HepG2 (cell line): ENCODE results near the gene VPS54. TPM values are rescaled to one million over a fixed set of nuclear protein-coding genes. Genes with fewer than 3 reads are reported as not detected.

ENCODE experiments used
- ATAC-seq: fragments of 200-7000 bp; cut with Tn5 transposase; 3 replicates; pipeline ENCODE4 v1.9.1; 2020; ENCODE audit warnings: mild to moderate bottlenecking, moderate library complexity
- BruUV-seq: library from RNA; stranded (reverse); fragments of 400-500 nt; replicated peaks from 2 replicates; lab custom pipeline; 2021; lab: Mats Ljungman, UMichigan
- CTCF ChIA-PET: fragments of 300-600 bp; formaldehyde crosslinking; extraction: SDS; loops from one replicate; lab custom pipeline; 2021; ENCODE audit warnings: low total read pairs, inconsistent platforms, low intra/inter-chr PET ratio; lab: Yijun Ruan, JAX
- POLR2A ChIA-PET: fragments of 350-600 bp; sonication (Branson Sonifier 250); formaldehyde crosslinking; loops from one replicate; lab custom pipeline; 2020; ENCODE audit warnings: antibody characterized with exemption, inconsistent platforms; lab: Yijun Ruan, JAX
- DNase-seq: peaks from one replicate; pipeline ENCODE4 v3.0.0-alpha.2; 2015; ENCODE audit warnings: low spot score
- FAIRE-seq: peaks from 3 replicates; lab custom pipeline; 2011; peaks lifted over from hg19 to GRCh38; lab: Jason Lieb, UNC
- H2AFZ ChIP-seq: one replicate; pipeline ENCODE4 v1.6.1; 2011; ENCODE audit warnings: low read length, inconsistent platforms
- H3K27ac ChIP-seq: fragments of 300-600 bp; 3 replicates; pipeline ENCODE4 v1.8.0; 2011; ENCODE audit warnings: mixed run types, mild to moderate bottlenecking, mixed read lengths, low read length, inconsistent platforms; ENCODE audit not compliant: insufficient read depth; ENCODE audit errors: extremely low read length
- H3K27me3 ChIP-seq, 2 experiments: fragments of 200-600 bp in 1 of 2; 2 replicates in 1 of 2; 3 replicates in 1 of 2; pipeline versions ENCODE4 v1.6.0 to v1.8.0; 2011; ENCODE audit warnings: low read length in 2 of 2, mild to moderate bottlenecking in 2 of 2, moderate library complexity in 2 of 2, inconsistent platforms in 1 of 2; ENCODE audit not compliant: insufficient read depth in 2 of 2, control insufficient read depth in 1 of 2
- H3K36me3 ChIP-seq, 2 experiments: fragments of 200-600 bp in 1 of 2; replicated peaks in 1 of 2; 2 replicates in 1 of 2; 3 replicates in 1 of 2; pipeline versions ENCODE4 v1.5.1 to v1.8.0; 2011; ENCODE audit warnings: low read length in 2 of 2, inconsistent platforms in 1 of 2; ENCODE audit not compliant: insufficient read depth in 2 of 2, control insufficient read depth in 1 of 2
- H3K4me1 ChIP-seq: 2 replicates; pipeline ENCODE4 v1.5.1; 2012; ENCODE audit warnings: low read length, inconsistent platforms; ENCODE audit not compliant: insufficient read depth
- H3K4me2 ChIP-seq: 2 replicates; pipeline ENCODE4 v1.6.0; 2011; ENCODE audit warnings: low read depth, low read length, inconsistent platforms
- H3K4me3 ChIP-seq, 3 experiments: fragments of 200-600 bp in 1 of 3; sonication (generic), shearing (Covaris generic) in 1 of 3; replicated peaks in 1 of 3; 2 replicates each; pipeline ENCODE4 v1.5.1; 2011 to 2016; ENCODE audit warnings: low read length in 3 of 3, inconsistent platforms in 2 of 3, low read depth in 2 of 3, mild to moderate bottlenecking in 2 of 3, control low read depth in 1 of 3, mixed read lengths in 1 of 3; ENCODE audit not compliant: insufficient read depth in 1 of 3
- H3K79me2 ChIP-seq: one replicate; pipeline ENCODE4 v1.6.1; 2011; ENCODE audit warnings: low read length, inconsistent platforms; ENCODE audit not compliant: insufficient read depth
- H3K9ac ChIP-seq: 2 replicates; pipeline ENCODE4 v1.6.0; 2011; ENCODE audit warnings: mild to moderate bottlenecking, low read depth, low read length, inconsistent platforms; ENCODE audit not compliant: insufficient read depth
- H3K9me3 ChIP-seq: 2 replicates; pipeline ENCODE4 v1.5.1; 2012; ENCODE audit warnings: mild to moderate bottlenecking, low read length
- H4K20me1 ChIP-seq: 2 replicates; pipeline ENCODE4 v1.6.0; 2011; ENCODE audit warnings: inconsistent platforms, mild to moderate bottlenecking, low read length, moderate library complexity; ENCODE audit not compliant: insufficient read depth
- MAFF ChIP-seq: IDR thresholded peaks from 2 replicates; pipeline ENCODE4 v1.6.1; 2011; ENCODE audit warnings: low read depth, low read length, improper control_type of control experiment
- MAFK ChIP-seq, 2 experiments: IDR thresholded peaks in 1 of 2; conservative IDR thresholded peaks in 1 of 2; 2 replicates each; pipeline ENCODE4 v1.6.1; 2011; ENCODE audit warnings: improper control_type of control experiment in 2 of 2, low read length in 2 of 2
- ZNF432 ChIP-seq: sonication (generic); formaldehyde crosslinking; IDR thresholded peaks from 2 replicates; pipeline ENCODE4 v1.5.0; 2020; ENCODE audit warnings: missing genetic modification reagents, mild to moderate bottlenecking, borderline replicate concordance
- WGBS: methylation state at CpG from one replicate; pipeline ENCODE4 v1.1.6; 2017; ENCODE audit warnings: low lambda C conversion rate; 5-methylcytosine and 5-hydroxymethylcytosine counted together
- in situ Hi-C: cut with HindIII; loops from 2 replicates; pipeline ENCODE4 v1.10.0; 2017; ENCODE audit warnings: low pct_unique_long_range_greater_than_20kb; ENCODE audit not compliant: extremely low pct_ligation_motif_present
- intact Hi-C: fragments of 100-400 bp; cut with micrococcal nuclease; formaldehyde crosslinking; loops from one replicate; pipeline ENCODE4 v1.10.0; 2022; ENCODE audit not compliant: unreplicated experiment
- polyA plus RNA-seq, 8 experiments: library from polyadenylated mRNA; depleted of rRNA in 3 of 8; stranded (reverse) in 7 of 8; unstranded in 1 of 8; fragments of >200 nt; fragmentation: Illumina TruSeq in 4 of 8; extraction: Trizol in 4 of 8; gene quantifications; 2 replicates each; pipeline versions ENCODE4 v1.2.1 to v1.2.3, GENCODE V29; 2011 to 2016; ENCODE audit warnings: low read depth in 4 of 8, missing spikeins in 1 of 8, mixed read lengths in 1 of 8; ENCODE audit not compliant: insufficient read depth in 1 of 8
- total RNA-seq, 5 experiments: library from RNA; depleted of rRNA; stranded (reverse); fragments of >200 nt; fragmentation: Illumina TruSeq; extraction: Trizol; gene quantifications; 2 replicates each; pipeline ENCODE4 v1.2.3, GENCODE V29; 2016; ENCODE audit warnings: low read depth in 1 of 5
- TF ChIP-seq, protein P1 (sequence below), 2 experiments: fragments of 450-650 bp in 1 of 2; sonication (generic) in 1 of 2; formaldehyde crosslinking in 1 of 2; IDR thresholded peaks; 2 replicates each; pipeline versions ENCODE4 v1.6.1 to v1.8.0; 2016 to 2022; ENCODE audit warnings: antibody characterized with exemption in 1 of 2, mild to moderate bottlenecking in 1 of 2, missing genetic modification reagents in 1 of 2

VPS54 gene
- total and polyA plus RNA-seq, 2 of the 13 experiments (the other 11 are each of a cell fraction or from before 2014, with no cell fraction given): 64.7 to 77.5 TPM

DNA sequence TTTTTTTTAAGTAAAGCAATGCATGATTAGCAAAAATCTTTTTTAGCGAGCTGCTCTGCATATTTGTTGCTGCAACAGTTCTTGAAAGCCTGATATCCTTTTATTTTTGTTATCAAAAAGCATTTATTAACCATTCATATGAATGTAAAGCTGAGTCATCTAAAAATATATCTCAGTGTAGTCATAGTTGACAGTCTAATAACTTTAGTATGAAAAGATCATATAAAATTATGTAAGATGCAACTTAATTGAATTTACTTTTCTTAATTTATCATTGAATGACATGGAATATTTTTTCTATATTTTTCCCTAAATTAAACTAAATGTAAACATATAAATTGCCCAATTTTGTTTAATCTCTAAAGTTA is 169.0 kb downstream of the VPS54 start:
- intact Hi-C loops: no loop called here
- POLR2A ChIA-PET: interaction anchor here (6.5 kb wide), 1 partner anchor 9 kb away, joined by 47 read pairs; the partner anchor contains the start of gene UGP2
- in situ Hi-C loops: loop anchor here (5.0 kb wide), 1 partner anchor 153 kb away; no protein-coding TSS in a partner anchor
- Histone ChIP-seq H3K4me2 (no peak overlapping the region), H3K79me2 (peaks cover 100% of the 10 kb centered on the region), H3K4me1 (peaks cover 76% of the 10 kb centered on the region), H3K27ac (no peak overlapping the region), H3K27me3 (no peaks in the 10 kb centered on the region), H2AFZ (no peak overlapping the region), H3K9me3 (no peaks in the 10 kb centered on the region), H3K36me3 (no peaks in the 10 kb centered on the region), H3K9ac (no peak overlapping the region), H3K4me3 (no peak overlapping the region), H4K20me1 (peaks cover 74% of the 10 kb centered on the region)
- FAIRE-seq: no peak
- CTCF ChIA-PET: no interaction called here
- no peak for ATAC-seq
- WGBS: 100% methylated on average over 1 of the region's 1 CpG
- DNase-seq: no peak
- no TSS peak for BruUV-seq
- TF ChIP-seq, protein P1, sequence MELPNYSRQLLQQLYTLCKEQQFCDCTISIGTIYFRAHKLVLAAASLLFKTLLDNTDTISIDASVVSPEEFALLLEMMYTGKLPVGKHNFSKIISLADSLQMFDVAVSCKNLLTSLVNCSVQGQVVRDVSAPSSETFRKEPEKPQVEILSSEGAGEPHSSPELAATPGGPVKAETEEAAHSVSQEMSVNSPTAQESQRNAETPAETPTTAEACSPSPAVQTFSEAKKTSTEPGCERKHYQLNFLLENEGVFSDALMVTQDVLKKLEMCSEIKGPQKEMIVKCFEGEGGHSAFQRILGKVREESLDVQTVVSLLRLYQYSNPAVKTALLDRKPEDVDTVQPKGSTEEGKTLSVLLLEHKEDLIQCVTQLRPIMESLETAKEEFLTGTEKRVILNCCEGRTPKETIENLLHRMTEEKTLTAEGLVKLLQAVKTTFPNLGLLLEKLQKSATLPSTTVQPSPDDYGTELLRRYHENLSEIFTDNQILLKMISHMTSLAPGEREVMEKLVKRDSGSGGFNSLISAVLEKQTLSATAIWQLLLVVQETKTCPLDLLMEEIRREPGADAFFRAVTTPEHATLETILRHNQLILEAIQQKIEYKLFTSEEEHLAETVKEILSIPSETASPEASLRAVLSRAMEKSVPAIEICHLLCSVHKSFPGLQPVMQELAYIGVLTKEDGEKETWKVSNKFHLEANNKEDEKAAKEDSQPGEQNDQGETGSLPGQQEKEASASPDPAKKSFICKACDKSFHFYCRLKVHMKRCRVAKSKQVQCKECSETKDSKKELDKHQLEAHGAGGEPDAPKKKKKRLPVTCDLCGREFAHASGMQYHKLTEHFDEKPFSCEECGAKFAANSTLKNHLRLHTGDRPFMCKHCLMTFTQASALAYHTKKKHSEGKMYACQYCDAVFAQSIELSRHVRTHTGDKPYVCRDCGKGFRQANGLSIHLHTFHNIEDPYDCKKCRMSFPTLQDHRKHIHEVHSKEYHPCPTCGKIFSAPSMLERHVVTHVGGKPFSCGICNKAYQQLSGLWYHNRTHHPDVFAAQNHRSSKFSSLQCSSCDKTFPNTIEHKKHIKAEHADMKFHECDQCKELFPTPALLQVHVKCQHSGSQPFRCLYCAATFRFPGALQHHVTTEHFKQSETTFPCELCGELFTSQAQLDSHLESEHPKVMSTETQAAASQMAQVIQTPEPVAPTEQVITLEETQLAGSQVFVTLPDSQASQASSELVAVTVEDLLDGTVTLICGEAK (IDR thresholded peaks at IDR 0.05): no peak
- TF ChIP-seq, protein P1 (CRISPR knock-in tag; IDR thresholded peaks at IDR 0.05): no peak
- TF ChIP-seq ZNF432 (CRISPR knock-in tag): no peak
- peak; percentile 75 to 86 for TF ChIP-seq MAFK (conservative IDR thresholded peaks at IDR 0.05 in 1 of 2, IDR thresholded peaks at IDR 0.05 in 1 of 2; ENCODE audit: low read length in 2 of 2)
- peak; percentile 79; the same call in 1 of the 2 replicates for TF ChIP-seq MAFF
